NAMALWA (cell line): ENCODE data around the gene SYNJ1.
A peak's percentile ranks its signal among the peaks of the same experiment; 100 is the strongest.
"Not testable (repeated sequence)": the region's sequence is repeated elsewhere in the genome, so short reads cannot be mapped to it uniquely, and the experiment has no call there.

ENCODE experiments used
- DNase-seq: peaks from one replicate; pipeline ENCODE4 v3.0.0-alpha.2; 2015; ENCODE audit warnings: low spot score

The SYNJ1 gene

DNA sequence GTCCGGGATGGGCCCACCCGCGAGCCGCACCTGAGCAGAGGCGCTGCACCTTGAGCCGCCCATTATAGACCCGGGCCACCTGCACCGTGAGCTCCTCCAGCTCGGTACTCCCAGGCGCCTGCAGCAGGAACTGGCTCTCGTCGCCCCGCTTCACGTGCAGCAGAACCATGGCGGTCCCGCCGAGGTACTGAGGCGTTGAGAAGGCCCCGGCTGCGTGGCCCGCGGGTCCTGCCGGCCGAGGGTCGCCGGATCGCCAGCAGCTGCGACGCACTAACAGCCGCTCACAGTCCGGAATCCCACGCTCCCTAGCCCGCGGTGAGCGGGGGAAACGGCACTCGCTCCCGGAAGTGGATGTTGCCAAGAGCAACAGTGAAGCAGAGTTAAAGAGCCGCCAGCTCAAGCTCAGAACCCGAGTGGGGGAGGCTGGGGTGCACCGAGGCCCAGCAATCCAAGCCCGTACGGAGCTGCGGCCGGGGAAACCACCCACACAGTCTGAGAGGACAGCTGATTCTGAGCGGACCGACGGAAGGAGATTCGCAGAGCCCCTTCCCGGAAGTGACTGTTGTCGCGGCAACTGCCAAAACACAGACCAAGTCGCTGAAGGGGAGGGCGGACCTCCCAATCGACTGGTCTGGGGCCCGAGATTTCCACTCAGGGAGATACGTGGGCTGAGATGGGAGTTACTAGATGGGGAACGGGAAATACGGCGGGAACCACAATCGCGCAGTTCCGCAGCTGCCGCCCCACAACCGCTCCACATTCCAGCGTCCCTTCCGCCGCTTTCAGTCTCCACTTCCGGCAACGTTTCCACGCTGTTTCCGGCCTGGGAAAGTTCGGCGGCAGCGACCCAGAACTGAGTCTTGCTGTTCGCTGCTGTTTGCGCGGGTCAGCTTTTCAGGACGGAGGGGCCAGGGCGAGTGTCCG is 115.5 kb downstream of the SYNJ1 start, which contains the start of gene CFAP298:
CFAP298 (minus strand) TSS at position 303 of the 924 bp plus-strand sequence; CDS start at position 169, 134 bp downstream.
- DNase-seq, result peak; percentile 96

DNA sequence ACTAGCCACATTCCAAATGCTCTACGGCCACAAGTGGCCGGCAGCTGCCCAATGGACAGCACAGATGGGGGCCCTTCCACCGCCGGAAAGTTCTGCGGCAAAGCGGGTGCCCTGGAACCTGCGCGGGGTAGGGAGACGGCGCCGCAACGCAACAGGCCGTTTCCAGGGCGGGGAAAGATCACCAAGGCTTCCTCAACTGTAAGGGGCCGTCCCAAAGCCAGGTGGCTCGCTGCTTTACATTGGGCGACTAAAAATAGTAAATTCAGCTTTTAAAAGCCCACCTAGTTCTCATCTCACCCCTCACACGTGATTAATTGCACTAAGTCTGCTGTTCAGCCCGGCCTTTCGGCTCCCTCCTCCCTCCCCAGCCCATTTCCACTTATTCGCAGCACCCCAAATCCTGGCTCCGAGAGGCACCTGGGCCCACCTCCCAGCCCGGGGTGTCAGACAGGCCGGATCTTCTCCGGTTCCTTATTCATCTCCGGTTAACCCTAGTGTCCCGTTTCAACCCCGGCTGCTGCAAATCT is 116.3 kb downstream of the SYNJ1 start:
- peak; percentile 68 for DNase-seq

DNA sequence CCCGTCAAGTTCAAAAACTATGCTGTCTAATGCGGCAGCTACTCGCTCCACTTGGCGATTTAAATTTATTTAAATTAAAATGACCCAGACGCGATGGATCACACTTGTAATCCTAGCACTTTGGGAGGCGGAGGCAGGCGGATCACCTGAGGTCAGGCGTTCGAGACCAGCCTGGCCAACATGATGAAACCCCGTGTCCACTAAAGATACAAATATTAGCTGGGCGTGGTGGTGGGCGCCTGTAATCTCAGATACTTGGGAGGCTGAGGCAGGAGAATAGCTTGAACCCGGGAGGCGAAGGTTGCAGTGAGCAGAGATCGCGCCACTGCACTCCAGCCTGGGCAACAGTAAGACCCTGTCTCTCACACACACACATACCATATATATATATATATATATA is 116.9 kb downstream of the SYNJ1 start:
- not testable (repeated sequence) for DNase-seq

DNA sequence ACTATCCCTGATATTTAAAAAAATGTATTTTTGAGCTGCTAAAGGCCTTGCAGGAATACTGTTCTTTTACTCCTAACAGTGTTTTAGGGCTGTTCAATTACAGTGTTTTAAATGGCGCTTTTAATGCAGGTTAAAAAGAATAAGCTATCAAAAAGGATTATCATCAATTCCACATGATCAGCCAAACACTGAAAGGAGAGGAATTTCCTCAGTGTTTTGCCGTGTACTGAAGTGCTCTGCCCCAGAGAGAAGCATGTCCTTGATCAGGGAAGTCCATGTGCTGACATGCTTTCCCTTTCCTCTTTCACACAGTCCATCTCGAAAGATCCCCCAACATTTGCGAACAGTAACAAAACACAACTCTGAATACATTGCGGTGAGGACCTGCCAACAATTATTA is 119.0 kb downstream of the SYNJ1 start:
- no peak for DNase-seq

DNA sequence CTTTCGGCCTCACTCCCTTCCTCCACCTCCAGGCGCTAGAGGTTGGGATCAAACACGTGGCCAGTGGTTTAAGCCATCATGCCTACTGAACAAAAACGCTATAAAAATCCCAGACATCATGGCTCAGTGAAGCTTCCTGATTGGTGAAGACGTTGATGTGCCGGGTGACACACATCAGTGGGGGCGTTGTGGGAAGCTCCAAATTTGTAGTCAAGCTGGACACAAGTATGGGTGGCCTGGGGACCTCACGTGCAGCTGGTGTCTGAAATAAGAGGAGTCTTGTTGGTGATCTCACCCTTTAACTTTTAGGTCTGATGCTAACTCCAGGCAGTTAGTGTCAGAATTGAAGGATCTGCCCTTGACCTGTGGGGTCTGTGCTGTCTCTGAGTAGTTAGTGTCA is 122.3 kb downstream of the SYNJ1 start:
- DNase-seq, result no peak

DNA sequence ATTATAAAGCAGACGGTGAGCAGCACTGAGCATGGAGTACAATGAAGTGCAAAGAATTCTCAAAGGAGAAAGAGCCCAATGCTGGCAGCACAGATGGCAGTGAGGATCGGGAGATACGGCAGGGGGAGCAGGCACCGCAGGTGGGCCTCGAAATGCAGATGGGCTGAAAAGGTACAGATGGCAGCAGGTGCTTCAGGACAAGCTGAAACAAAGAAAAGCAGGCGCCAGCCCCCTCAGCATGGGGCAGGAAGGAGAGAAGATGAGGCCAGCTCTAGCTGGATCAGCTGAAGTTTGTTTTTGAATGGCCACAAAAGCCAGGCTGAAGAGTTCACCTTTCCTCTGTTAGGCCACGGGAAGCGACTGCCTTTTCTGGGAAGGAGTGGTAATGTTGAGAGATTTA is 123.3 kb downstream of the SYNJ1 start:
- no peak for DNase-seq

DNA sequence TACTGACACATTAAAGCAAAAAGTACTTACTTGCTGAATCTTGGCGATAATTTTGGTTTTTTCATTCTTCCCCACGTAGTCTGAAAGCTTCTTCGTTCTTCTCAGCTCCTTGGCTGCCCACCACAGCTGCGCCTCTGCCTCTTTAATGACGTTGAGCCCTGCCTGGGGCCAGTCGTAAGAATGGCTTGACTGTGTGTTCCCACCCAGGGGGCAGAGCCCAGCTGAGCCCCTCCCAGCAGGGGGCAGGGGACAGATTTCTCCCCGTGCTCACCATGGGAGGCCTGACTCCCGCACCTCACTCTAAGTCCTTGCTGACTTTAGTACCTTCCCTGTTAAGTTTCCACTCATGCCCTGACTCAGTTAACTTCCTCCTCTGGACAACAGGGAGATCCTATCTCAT is 124.7 kb downstream of the SYNJ1 start:
- no peak for DNase-seq

DNA sequence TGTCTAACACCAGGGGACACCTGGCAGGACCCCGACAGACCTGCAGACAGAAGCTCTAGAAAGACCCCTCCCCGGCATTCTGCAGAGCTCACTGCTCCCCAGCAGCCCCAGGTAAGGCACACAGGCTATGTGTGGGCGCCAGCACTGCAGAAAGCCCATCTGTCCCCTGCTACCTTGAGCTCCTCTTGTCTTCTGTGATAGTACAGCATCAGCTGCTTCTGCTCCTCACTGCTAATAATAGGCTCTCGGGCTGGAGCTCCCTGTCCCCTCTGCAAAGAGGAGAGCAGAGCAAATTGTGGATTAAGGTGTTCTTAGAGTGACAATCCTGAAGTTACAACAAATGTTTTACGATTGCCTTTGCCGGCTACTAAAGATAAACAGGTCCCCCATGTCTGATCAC is 125.7 kb downstream of the SYNJ1 start:
- no peak for DNase-seq

DNA sequence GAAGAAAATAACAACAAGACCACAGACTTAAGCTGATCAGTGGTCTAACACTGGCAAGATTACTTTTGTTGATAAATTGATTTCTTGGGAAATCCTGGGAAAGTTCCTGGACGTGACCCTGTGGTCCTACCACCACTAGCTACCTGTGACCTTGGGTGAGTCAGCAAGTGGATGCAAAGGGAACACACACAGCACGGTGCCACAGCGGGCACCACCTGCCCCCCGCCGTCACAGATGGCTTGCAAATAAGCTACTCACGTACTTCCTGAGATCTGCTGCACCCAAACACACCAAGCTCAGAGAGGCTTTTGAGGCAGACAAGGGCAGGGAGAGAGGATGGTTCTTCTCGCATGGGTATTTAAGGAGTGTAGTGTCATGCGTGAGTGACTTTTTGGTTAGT is 128.3 kb downstream of the SYNJ1 start:
- no peak for DNase-seq

DNA sequence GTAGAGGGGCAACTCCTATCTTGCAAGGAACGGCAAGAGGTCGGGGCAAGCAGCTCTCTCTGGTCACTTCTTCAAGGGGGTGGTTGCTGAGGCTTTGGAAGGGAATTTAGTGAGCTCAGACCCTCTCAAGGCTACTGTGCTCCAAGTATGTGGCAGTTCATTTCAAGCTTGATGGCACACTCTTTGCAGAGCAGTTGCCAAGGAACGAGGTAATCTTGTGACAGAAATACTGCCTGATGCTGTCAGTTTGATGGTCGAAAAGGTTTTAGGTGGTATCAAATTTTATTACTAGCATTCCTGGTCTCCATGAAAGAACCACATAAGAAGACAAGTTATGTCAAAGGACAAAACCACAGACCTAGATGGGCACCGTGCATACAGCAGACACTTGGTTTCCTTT is 128.7 kb downstream of the SYNJ1 start:
- no peak for DNase-seq

DNA sequence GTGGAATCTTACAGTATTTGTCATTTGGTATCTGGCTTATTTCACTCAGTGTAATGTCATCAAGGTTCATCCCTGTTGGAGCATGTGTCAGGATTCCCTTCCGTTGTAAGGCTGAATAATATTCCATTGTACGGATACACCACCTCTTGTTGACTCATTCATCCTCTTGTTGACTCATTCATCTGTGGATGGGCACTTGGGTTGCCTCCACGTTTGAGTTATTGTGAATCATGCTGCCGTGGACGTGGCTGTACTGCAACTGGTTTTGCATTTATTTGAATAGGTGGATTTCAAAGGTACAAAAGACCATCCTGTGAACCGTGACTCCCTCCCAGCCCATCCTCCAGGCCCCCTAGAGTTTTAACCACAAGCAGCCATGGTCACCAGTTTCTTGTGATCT is 130.6 kb downstream of the SYNJ1 start:
- DNase-seq, result no peak

DNA sequence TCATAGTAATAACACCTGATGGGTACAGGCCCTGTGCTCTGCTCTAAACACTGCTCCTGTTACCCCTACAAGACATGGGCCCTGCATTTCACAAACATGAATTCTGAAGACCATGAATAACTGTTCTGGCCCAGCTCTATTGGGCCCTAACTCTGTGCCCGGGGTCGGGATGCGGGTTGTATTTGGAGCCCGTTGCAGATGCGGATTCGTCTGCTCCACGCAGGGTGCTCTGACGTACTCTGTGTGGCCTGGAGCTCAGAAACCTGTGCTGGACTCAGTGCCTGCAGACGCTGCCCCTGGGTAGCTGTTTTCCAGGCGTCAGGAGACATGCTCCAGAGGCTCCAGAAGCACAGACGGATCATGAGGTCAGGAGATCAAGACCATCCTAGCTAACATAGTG is 132.4 kb downstream of the SYNJ1 start:
- DNase-seq, result no peak

DNA sequence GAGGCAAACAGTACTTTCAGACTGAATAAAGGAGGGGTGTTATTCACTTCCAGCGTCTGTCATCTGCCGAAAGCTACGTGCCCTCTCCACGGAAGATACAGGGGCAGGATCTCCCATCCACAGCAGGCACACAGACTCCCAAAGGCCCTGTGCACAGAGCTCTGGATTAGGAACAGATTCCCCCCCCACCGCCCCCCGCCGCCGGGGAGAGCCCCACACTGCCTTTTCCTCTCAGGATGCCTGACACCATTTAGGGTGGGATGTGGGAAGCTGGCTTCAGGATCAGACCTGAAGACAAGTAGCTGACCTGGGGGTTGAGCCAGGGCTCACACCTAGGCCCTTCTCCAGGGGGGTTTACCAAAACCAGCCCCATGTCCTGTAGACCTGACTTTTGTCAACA is 134.1 kb downstream of the SYNJ1 start:
- no peak for DNase-seq

DNA sequence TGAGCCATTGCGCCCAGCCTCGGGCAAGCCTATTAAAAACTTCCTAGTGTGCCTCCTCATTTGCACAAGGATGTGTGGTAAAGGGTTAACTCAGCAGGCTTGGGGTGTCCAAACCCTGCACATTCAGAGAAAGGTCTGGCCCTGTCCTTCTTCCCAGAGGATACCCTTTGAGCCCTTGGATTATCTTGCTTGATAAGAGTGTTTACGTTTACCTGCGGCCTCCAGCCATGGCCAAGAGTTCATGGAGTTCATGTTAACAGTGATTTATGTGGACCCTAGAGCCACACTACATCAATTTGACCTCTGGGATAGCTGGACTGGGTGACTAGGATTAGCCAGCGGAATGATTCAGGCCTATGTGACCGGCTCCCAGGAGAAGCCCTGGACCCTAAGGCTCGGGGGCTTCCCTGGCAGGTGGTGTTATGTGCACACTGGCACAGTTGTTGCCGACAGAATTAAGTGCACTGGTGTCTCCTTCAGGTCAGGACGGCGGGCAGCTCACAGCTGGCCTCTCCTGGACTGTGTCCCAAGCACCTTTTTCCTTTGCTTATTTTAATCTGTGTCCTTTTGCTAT is 134.8 kb downstream of the SYNJ1 start:
- DNase-seq, result no peak

DNA sequence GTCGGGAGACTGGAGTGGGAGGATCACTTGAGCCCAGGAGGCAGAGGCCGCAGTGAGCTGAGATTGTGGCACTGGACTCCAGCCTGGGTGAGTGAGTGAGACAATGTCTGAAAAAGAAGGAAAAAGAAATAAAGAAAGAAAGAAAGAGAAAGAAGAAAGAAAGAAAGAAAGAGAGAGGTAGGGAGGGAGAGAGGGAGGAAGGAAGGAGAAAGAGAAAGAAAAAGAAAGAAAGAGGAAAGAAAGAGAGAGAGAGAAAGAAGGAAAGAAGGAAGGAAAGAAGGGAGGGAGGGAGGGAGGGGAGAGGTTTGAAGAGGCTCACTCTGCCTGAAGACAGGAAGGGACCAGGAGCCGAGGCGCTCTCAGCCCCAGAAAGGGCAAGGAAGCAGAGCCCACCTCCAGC is 137.7 kb downstream of the SYNJ1 start:
- no peak for DNase-seq

DNA sequence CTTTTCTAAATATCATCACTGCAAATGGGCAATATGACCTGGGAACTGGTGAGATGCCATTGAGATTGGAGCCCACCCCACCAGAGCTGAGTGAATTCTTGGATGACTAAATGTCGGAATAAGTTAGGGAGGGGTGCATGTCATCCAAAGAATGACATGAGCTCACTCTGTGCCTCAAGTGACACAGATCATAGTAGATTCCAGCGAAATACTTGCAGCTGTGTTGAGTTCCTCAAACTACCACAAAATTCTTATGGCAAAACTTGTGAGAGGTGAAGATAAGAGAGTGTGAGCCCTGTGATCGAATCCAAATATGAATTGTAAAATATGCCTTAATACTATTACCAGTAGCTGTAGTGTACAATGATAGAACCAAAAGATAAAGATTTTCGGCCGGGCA is 140.2 kb downstream of the SYNJ1 start:
- DNase-seq, result no peak

DNA sequence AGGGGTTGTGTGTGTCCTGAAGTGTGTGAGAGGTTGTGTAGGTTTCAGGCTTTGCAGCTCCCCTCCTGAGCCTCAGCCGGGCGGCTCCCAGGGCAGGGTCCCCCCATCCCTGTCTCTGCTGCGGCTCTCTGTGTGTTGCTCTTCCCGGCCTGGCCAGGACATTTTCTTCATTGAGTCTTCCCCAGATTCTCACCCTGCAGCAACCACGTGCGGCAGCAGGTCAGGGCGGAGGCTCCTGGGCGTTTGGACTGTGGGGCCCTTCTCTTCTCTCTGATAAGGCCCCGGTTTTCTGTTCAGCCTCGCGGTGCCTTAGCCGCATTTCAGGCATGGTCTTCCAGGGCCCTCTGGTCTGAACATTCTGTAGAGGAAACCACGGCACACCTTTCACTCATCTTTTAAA is 140.7 kb downstream of the SYNJ1 start:
- no peak for DNase-seq

DNA sequence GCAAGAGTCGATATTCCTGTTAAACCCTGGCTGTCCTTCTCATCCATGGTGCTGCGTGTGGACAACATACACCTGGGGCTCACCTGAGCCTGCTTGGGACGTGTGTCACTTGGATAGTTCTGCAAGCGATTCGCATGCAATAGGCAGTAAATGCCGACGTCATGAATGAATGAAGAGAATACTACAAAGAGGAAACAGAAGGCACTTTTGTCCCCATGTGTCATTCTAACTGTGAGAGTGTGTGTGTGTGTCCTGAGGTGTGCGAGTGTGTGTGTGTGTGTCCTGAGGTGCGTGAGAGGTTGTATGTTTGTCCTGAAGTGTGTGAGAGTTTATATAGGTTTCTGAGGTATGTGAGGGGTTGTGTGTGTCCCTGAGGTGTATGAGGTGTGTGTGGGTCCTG is 141.8 kb downstream of the SYNJ1 start:
- no peak for DNase-seq

DNA sequence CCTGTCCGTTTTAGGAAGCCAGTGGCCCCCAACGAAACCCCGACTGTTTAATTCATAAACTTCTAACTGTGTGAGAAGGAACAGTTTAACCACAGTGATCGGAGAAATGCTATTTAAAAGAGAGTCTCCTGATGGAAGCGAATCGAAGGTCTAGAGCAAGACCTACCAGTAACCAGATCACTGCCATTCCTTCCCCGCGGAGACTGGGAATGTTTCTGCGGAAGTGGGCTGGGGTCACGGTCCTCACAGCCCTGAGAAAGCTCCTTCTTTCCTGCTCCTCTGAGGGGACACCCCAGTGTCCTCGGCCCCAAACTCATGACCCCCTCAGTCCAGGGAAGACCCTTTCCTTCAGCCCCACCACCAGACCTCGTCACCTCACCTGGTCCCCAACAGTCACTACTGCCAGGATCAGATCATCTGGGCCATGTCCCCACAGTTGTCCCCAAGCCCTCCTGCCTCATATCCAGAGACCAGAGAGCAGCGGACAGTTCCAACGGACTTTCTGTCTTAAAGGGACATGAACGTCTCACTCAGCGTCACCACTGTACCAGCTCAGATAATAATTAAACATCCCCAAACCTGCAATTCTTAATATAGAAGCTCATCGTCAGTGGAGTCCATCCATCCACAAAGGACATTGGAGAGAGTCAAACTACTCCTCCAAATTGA is 142.6 kb downstream of the SYNJ1 start, which contains the start of gene TCP10L:
TCP10L (minus strand) TSS at position 482 of the 669 bp plus-strand sequence. CDS start 1,219 bp downstream, outside the sequence.
- no peak for DNase-seq

DNA sequence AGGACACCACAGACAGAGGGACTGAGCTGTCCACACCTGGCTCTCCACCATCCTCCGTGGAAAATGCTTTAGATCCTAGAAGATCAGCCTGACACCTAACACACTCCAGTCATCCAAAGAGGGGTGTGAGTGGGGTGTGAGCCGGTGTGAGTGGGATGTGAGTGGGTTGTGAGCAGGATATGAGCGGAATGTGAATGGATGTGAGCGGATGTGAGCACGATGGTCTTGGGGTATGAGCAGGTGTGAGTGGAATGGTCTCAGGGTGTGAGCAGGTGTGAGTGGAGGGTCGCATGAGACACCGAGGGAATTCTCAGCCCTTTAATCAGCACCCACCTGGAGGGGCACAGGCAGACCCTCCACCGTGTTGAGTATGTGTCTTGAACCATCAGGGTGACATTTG is 143.3 kb downstream of the SYNJ1 start:
- no peak for DNase-seq

DNA sequence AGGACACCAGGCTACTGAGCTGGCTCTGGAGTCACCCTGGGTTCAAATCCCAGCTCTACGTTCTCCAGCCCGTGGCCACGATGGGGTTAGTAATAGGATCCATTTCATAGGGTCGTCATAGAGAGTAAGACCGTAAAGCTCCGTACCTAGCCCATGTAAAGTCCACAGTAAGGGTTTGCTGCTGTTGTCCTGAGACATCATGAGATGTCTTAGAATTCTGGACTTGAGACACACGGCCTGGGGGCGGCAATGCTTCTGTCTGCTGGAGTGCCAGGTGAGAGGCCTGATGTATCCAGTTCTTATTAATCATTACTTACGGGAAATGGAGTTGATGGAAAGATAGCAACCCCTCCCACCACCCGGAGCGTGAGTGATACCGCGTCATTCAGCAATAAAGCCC is 146.1 kb downstream of the SYNJ1 start:
- no peak for DNase-seq

DNA sequence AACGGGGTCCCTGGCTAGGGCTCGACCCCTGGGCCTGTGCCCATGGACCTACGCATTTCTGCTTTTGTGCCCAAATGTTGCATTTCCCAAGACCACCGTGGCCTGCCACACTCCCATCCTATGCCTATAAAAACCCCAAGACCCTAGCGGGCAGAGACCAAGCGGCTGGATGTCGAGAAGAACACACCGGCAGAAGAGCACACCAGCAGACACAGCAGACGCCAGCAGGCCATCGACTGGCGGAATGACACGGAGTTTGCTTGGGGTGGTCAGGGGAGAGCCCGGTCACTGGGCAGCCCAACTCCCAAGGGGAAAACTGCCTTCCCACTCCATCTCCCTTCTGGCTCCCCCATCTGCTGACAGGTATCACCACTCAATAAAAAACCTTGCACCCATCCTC is 146.9 kb downstream of the SYNJ1 start:
- no peak for DNase-seq
